Measurements from ENCODE around the gene TTYH2. TPM values are rescaled to one million over a fixed set of nuclear protein-coding genes. Genes with fewer than 3 reads are reported as not detected.

The TTYH2 gene
- polyA plus RNA-seq, 1 of the 3 experiments (the other 2 are of a cell fraction) = 16.1 TPM

GRCh38 chr17:74241431-74241830, 28.1 kb downstream of the TTYH2 start:
- CTCF ChIA-PET = interaction anchor here (0.8 to 1.5 kb wide), 3 partner anchors 9 to 216 kb away, joined by 3 read pairs; no protein-coding TSS in a partner anchor
- DNase-seq = no peak

More at GRCh38 chr17:74241431-74241830, 28.1 kb downstream of the TTYH2 start:
- Histone ChIP-seq H2AFZ (ENCODE audit: low read depth) (no peak overlapping the region), H3K36me3 (replicated peaks in 1 of 2; ENCODE audit: control insufficient read depth in 1 of 2, insufficient read depth in 2 of 2, low read length in 1 of 2) (no peaks in the 10 kb centered on the region), H3K4me2 (no peak overlapping the region), H3K9me2 (no peaks in the 10 kb centered on the region), H3K4me3 (ENCODE audit: low read depth in 2 of 2, low read length in 1 of 2) (no peak overlapping the region), H3K9ac (no peak overlapping the region), H4K20me1 (ENCODE audit: insufficient read depth) (no peaks in the 10 kb centered on the region), H3K9me3 (no peaks in the 10 kb centered on the region), H3K27me3 (ENCODE audit: insufficient read depth) (no peaks in the 10 kb centered on the region), H3K79me2 (ENCODE audit: insufficient read depth) (no peaks in the 10 kb centered on the region), H3F3A (replicated peaks; ENCODE audit: insufficient read depth) (no peaks in the 10 kb centered on the region), H3K4me1 (ENCODE audit: control insufficient read depth in 1 of 2, insufficient read depth in 2 of 2, low read depth in 1 of 2, low read length in 1 of 2) (peaks cover 0 to 36% of the 10 kb centered on the region in 2 experiments; a peak in 1 of 4 replicates), H3K27ac (ENCODE audit: low read depth in 2 of 2, low read length in 1 of 2) (no peak overlapping the region)
- TF ChIP-seq NRF1 (IDR thresholded peaks at IDR 0.05; ENCODE audit: low read depth, low read length) = no peak
- no peak for TF ChIP-seq EZH2phosphoT487 (IDR thresholded peaks at IDR 0.05; ENCODE audit: borderline replicate concordance, low read depth)
- no peak for TF ChIP-seq IRF3 (IDR thresholded peaks at IDR 0.05; ENCODE audit: low read depth, low read length)
- TF ChIP-seq FOXM1 (IDR thresholded peaks at IDR 0.05; ENCODE audit: low read depth) = no peak
- no peak for TF ChIP-seq POLR2AphosphoS5 (IDR thresholded peaks at IDR 0.05; ENCODE audit: low read depth, low read length)
- no peak for TF ChIP-seq SIN3A (IDR thresholded peaks at IDR 0.05; ENCODE audit: borderline replicate concordance, low read depth, low read length)
- no peak for TF ChIP-seq CTCF (IDR thresholded peaks at IDR 0.05)
- no peak for TF ChIP-seq NFIC (IDR thresholded peaks at IDR 0.05; ENCODE audit: borderline replicate concordance)
- TF ChIP-seq RAD21 (IDR thresholded peaks at IDR 0.05; ENCODE audit: low read length) = no peak
- no peak for TF ChIP-seq FOXJ3 (CRISPR knock-in tag; IDR thresholded peaks at IDR 0.05)
- TF ChIP-seq MAX (IDR thresholded peaks at IDR 0.05; ENCODE audit: low read depth) = no peak
- no peak for TF ChIP-seq FOSL2 (IDR thresholded peaks at IDR 0.05; ENCODE audit: borderline replicate concordance, low read depth)
- no peak for TF ChIP-seq SMC3 (IDR thresholded peaks at IDR 0.05; ENCODE audit: low read depth, low read length)
- TF ChIP-seq TEAD4 (IDR thresholded peaks at IDR 0.05; ENCODE audit: borderline replicate concordance, insufficient read depth) = no peak
- no peak for TF ChIP-seq JUND (IDR thresholded peaks at IDR 0.05)
- POLR2A ChIA-PET = interaction anchor here (0.6 to 1.2 kb wide), 2 partner anchors 9 to 14 kb away, joined by 3 to 5 read pairs; no protein-coding TSS in a partner anchor
- 78% methylated on average over 9 of the region's 10 CpGs for WGBS (ENCODE audit: low lambda C conversion rate)

All from SK-N-SH (cell line).